HCT116 (cell line): ENCODE measurements around the gene PSMD4. TPM values are rescaled to one million over a fixed set of nuclear protein-coding genes. Genes with fewer than 3 reads are reported as not detected.

Experiments used
- ATAC-seq: fragments of 200-7000 bp; cut with Tn5 transposase; 2 replicates; pipeline ENCODE4 v1.9.1; 2020; ENCODE audit warnings: mild to moderate bottlenecking, moderate library complexity
- BruUV-seq: library from RNA; stranded (reverse); fragments of 400-500 nt; replicated peaks from 2 replicates; lab custom pipeline; 2021; lab: Mats Ljungman, UMichigan
- CTCF ChIA-PET: fragments of 300-600 bp; sonication (Branson Sonifier 250); formaldehyde crosslinking; loops from one replicate; lab custom pipeline; 2021; ENCODE audit warnings: antibody characterized with exemption; lab: Charles Lee
- POLR2A ChIA-PET: fragments of 300-600, 350-600 bp; sonication (Branson Sonifier 250); formaldehyde crosslinking; loops from one replicate; lab custom pipeline; 2021; ENCODE audit warnings: antibody characterized with exemption; lab: Charles Lee
- RAD21 ChIA-PET, 2 experiments: fragments of 300-600 bp; sonication (Branson Sonifier 250); formaldehyde crosslinking; loops; one replicate each; lab custom pipeline; 2023; ENCODE audit warnings: low total read pairs in 2 of 2; ENCODE audit not compliant: uncharacterized antibody in 2 of 2, unreplicated experiment in 2 of 2, low non-redundant PET in 1 of 2; lab: Charles Lee
- DNase-seq: peaks from one replicate; pipeline ENCODE4 v3.0.0-alpha.2; 2010; ENCODE audit warnings: low read depth, low spot score
- H2AFZ ChIP-seq: fragments of 200-600 bp; shearing (Covaris generic), sonication (generic); 2 replicates; pipeline ENCODE4 v1.6.1; 2017; ENCODE audit warnings: low read depth, mixed run types, mixed read lengths, antibody characterized with exemption, low read length; ENCODE audit not compliant: poor library complexity, severe bottlenecking
- H3K27ac ChIP-seq: 2 replicates; pipeline ENCODE4 v1.5.1; 2012; ENCODE audit warnings: low read depth, low read length
- H3K27me3 ChIP-seq: fragments of 200-600 bp; sonication (generic); 2 replicates; pipeline ENCODE4 v1.6.1; 2016; ENCODE audit warnings: mixed run types, low read length, mixed read lengths; ENCODE audit not compliant: insufficient read depth
- H3K36me3 ChIP-seq, 2 experiments: fragments of 200-500 bp in 1 of 2; fragments of 200-600 bp in 1 of 2; sonication (Bioruptor generic) in 1 of 2; sonication (generic) in 1 of 2; 2 replicates each; pipeline versions ENCODE4 v1.5.1 to v1.6.1; 2014 to 2016; ENCODE audit warnings: low read length in 2 of 2, inconsistent platforms in 1 of 2, mixed read lengths in 1 of 2, mixed run types in 1 of 2; ENCODE audit not compliant: insufficient read depth in 2 of 2, control insufficient read depth in 1 of 2
- H3K4me1 ChIP-seq, 2 experiments: fragments of 200-600 bp in 1 of 2; sonication (generic) in 1 of 2; 2 replicates each; pipeline versions ENCODE4 v1.5.1 to v1.6.1; 2012 to 2017; ENCODE audit warnings: low read length in 2 of 2, inconsistent platforms in 1 of 2, mild to moderate bottlenecking in 1 of 2, mixed read lengths in 1 of 2, mixed run types in 1 of 2, moderate library complexity in 1 of 2; ENCODE audit not compliant: insufficient read depth in 2 of 2, control insufficient read depth in 1 of 2
- H3K4me2 ChIP-seq: fragments of 200-600 bp; sonication (generic); 2 replicates; pipeline ENCODE4 v1.6.1; 2017; ENCODE audit warnings: mixed run types, low read length, mixed read lengths
- H3K4me3 ChIP-seq, 2 experiments: fragments of 200-600 bp in 1 of 2; sonication (generic) in 1 of 2; replicated peaks in 1 of 2; 2 replicates each; pipeline ENCODE4 v1.5.1; 2011 to 2016; ENCODE audit warnings: low read length in 2 of 2, control low read depth in 1 of 2, low read depth in 1 of 2, mild to moderate bottlenecking in 1 of 2, mixed read lengths in 1 of 2, mixed run types in 1 of 2
- H3K79me2 ChIP-seq: fragments of 200-600 bp; sonication (generic); 2 replicates; pipeline ENCODE4 v1.6.1; 2017; ENCODE audit warnings: mild to moderate bottlenecking, mixed run types, low read length, moderate library complexity, mixed read lengths; ENCODE audit not compliant: insufficient read depth
- H3K9ac ChIP-seq: fragments of 200-600 bp; sonication (generic); 2 replicates; pipeline ENCODE4 v1.6.1; 2016; ENCODE audit warnings: low read length, mixed read lengths
- H3K9me2 ChIP-seq: fragments of 200-600 bp; sonication (generic), shearing (Covaris generic); 2 replicates; pipeline ENCODE4 v1.6.1; 2017; ENCODE audit warnings: mixed run types, mild to moderate bottlenecking, moderate library complexity; ENCODE audit not compliant: insufficient read depth
- H3K9me3 ChIP-seq, 2 experiments: fragments of 200-500 bp in 1 of 2; fragments of 200-600 bp in 1 of 2; sonication (Bioruptor generic) in 1 of 2; sonication (generic) in 1 of 2; 2 replicates each; pipeline ENCODE4 v1.6.1; 2014 to 2017; ENCODE audit warnings: low read length in 2 of 2, mixed read lengths in 2 of 2, inconsistent platforms in 1 of 2, low read depth in 1 of 2, mild to moderate bottlenecking in 1 of 2, mixed run types in 1 of 2, moderate library complexity in 1 of 2; ENCODE audit not compliant: control insufficient read depth in 1 of 2, insufficient read depth in 1 of 2
- H4K20me1 ChIP-seq: fragments of 200-600 bp; sonication (generic), shearing (Covaris generic); 2 replicates; pipeline ENCODE4 v1.6.1; 2017; ENCODE audit warnings: mixed run types, mild to moderate bottlenecking, moderate library complexity; ENCODE audit not compliant: insufficient read depth
- CEBPB ChIP-seq: IDR thresholded peaks from 2 replicates; pipeline ENCODE4 v1.6.1; 2012; ENCODE audit warnings: low read depth
- ELF1 ChIP-seq: IDR thresholded peaks from 2 replicates; pipeline ENCODE4 v1.6.1; 2012; ENCODE audit warnings: low read depth, borderline replicate concordance
- FOSL1 ChIP-seq: IDR thresholded peaks from 2 replicates; pipeline ENCODE4 v1.6.1; 2012; ENCODE audit warnings: low read depth
- JUND ChIP-seq: IDR thresholded peaks from 2 replicates; pipeline ENCODE4 v1.6.1; 2012
- POLR2AphosphoS5 ChIP-seq: IDR thresholded peaks from 2 replicates; pipeline ENCODE4 v1.6.1; 2011; ENCODE audit warnings: mild to moderate bottlenecking, low read depth, low read length, moderate library complexity
- SIN3A ChIP-seq: IDR thresholded peaks from 2 replicates; pipeline ENCODE4 v1.6.1; 2012; ENCODE audit warnings: low read depth
- ZFX ChIP-seq: fragments of 450-650 bp; IDR thresholded peaks from 2 replicates; pipeline ENCODE4 v1.6.1; 2017
- ZNF274 ChIP-seq: fragments of 200-500 bp; sonication (Bioruptor generic); IDR thresholded peaks from 2 replicates; pipeline ENCODE4 v1.6.1; 2014; ENCODE audit warnings: mild to moderate bottlenecking, low read depth, low read length, inconsistent platforms
- intact Hi-C: fragments of 100-400 bp; cut with micrococcal nuclease; formaldehyde crosslinking; loops from 2 replicates; pipeline ENCODE4 v1.10.0; 2022
- total RNA-seq: library from RNA; stranded (reverse); gene quantifications from one replicate; pipeline ENCODE4 v1.2.1, GENCODE V29; 2021; ENCODE audit not compliant: unreplicated experiment
- TF ChIP-seq, protein P1 (sequence below), 3 experiments: fragments of 200-600 bp in 1 of 3; sonication (generic) in 1 of 3; IDR thresholded peaks in 2 of 3; conservative IDR thresholded peaks in 1 of 3; 2 replicates each; pipeline ENCODE4 v1.5.1; 2012 to 2017; ENCODE audit warnings: low read depth in 2 of 3, low read length in 2 of 3, antibody characterized with exemption in 1 of 3, borderline replicate concordance in 1 of 3, control low read depth in 1 of 3, mild to moderate bottlenecking in 1 of 3, mixed read lengths in 1 of 3, mixed run types in 1 of 3, moderate library complexity in 1 of 3; ENCODE audit not compliant: insufficient read depth in 1 of 3

PSMD4 gene
- total RNA-seq, 1 experiment from 2014 or later, result 225 TPM

DNA sequence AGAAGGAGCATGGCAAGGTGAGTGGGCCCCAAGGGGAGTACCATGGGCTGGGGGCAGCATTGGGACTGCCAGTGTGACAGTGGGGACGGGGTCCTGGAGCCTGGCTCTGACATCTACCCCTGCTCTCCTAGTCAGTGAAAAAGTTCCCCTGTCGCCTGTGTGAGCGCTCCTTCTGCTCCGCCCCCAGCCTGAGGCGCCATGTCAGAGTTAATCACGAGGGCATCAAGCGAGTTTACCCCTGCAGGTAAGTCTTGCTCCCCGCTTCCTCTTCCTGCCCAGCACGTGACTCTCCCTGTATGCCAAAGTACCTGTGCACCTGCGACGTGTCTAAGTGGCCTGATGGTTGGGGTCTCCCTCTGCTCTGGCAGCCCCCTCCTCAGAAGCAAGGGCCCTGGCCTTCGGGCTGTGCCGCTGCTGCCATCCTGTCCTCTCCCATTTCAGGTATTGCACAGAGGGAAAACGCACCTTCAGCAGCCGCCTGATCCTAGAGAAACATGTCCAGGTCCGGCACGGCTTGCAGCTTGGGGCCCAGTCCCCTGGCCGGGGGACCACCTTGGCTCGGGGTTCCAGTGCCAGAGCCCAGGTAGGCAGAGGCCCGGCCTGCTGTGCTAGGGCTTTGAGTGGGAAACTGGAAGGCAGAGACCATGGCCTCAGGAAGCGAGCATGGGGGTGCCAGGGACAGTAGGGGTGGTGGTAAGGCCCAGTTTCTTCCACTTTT lies 35.6 kb downstream of the PSMD4 start:
- POLR2A ChIA-PET, result no interaction called here
- peaks cover 12 to 18% of the 10 kb centered on the region in 2 experiments; a peak in 3 of 4 replicates for H3K36me3 ChIP-seq
- BruUV-seq, result no TSS peak
- no peaks in the 10 kb centered on the region for H3K9me2 ChIP-seq
- H4K20me1 ChIP-seq, result no peaks in the 10 kb centered on the region
- H3K9me3 ChIP-seq, result no peaks in the 10 kb centered on the region
- no peaks in the 10 kb centered on the region for H3K4me1 ChIP-seq
- CTCF ChIA-PET, result no interaction called here
- no peak overlapping the region for H3K9ac ChIP-seq
- no peak overlapping the region; the same call in 1 of the 2 replicates for H3K27ac ChIP-seq
- H2AFZ ChIP-seq, result no peak overlapping the region
- H3K4me2 ChIP-seq, result no peak overlapping the region
- TF ChIP-seq SIN3A (no peak), POLR2AphosphoS5 (peak; percentile 37)
- ATAC-seq, result no peak
- H3K4me3 ChIP-seq, result no peak overlapping the region
- no peaks in the 10 kb centered on the region for H3K27me3 ChIP-seq
- RAD21 ChIA-PET, result no interaction called here
- DNase-seq, result no peak
- intact Hi-C loops, result no loop called here
- H3K79me2 ChIP-seq, result no peaks in the 10 kb centered on the region; the same call in 1 of the 2 replicates

DNA sequence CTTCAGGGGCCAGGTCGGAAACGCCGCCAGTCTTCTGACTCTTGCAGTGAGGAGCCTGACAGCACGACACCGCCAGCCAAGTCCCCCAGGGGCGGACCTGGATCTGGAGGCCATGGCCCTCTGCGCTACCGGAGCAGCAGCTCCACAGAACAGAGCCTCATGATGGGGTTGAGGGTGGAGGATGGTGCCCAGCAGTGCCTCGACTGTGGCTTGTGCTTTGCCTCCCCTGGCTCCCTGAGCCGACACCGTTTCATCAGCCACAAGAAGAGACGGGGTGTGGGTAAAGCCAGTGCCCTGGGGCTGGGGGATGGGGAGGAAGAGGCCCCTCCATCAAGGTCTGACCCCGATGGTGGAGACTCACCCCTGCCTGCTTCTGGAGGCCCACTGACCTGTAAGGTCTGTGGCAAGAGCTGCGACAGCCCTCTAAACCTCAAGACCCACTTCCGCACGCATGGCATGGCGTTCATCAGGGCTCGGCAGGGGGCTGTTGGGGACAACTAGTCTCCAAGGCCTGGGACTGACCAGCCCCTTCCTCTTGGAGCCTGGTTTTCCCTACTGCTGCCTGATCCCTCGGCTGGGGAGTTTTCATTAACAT lies 36.3 kb downstream of the PSMD4 start:
- Histone ChIP-seq H3K27ac (no peak overlapping the region; the same call in 1 of the 2 replicates), H4K20me1 (no peaks in the 10 kb centered on the region), H3K4me2 (no peak overlapping the region), H3K36me3 (peaks cover 12 to 16% of the 10 kb centered on the region in 2 experiments; a peak in 3 of 4 replicates), H3K9me2 (no peaks in the 10 kb centered on the region), H3K4me3 (no peak overlapping the region), H3K9ac (no peak overlapping the region), H3K27me3 (no peaks in the 10 kb centered on the region), H3K79me2 (no peaks in the 10 kb centered on the region), H3K4me1 (no peaks in the 10 kb centered on the region), H3K9me3 (no peaks in the 10 kb centered on the region), H2AFZ (no peak overlapping the region)
- TF ChIP-seq ELF1 (no peak), ZFX (no peak), JUND (no peak), ZNF274 (no peak), FOSL1 (no peak), CEBPB (no peak)
- TF ChIP-seq, protein P1, sequence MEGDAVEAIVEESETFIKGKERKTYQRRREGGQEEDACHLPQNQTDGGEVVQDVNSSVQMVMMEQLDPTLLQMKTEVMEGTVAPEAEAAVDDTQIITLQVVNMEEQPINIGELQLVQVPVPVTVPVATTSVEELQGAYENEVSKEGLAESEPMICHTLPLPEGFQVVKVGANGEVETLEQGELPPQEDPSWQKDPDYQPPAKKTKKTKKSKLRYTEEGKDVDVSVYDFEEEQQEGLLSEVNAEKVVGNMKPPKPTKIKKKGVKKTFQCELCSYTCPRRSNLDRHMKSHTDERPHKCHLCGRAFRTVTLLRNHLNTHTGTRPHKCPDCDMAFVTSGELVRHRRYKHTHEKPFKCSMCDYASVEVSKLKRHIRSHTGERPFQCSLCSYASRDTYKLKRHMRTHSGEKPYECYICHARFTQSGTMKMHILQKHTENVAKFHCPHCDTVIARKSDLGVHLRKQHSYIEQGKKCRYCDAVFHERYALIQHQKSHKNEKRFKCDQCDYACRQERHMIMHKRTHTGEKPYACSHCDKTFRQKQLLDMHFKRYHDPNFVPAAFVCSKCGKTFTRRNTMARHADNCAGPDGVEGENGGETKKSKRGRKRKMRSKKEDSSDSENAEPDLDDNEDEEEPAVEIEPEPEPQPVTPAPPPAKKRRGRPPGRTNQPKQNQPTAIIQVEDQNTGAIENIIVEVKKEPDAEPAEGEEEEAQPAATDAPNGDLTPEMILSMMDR (IDR thresholded peaks at IDR 0.05 in 2 of 3, conservative IDR thresholded peaks at IDR 0.05 in 1 of 3; ENCODE audit: borderline replicate concordance in 1 of 3, insufficient read depth in 1 of 3, low read depth in 2 of 3, low read length in 2 of 3), result no peak
- RAD21 ChIA-PET, result no interaction called here
- POLR2A ChIA-PET, result no interaction called here
- CTCF ChIA-PET, result no interaction called here
- ATAC-seq (no peak), DNase-seq (no peak)
- intact Hi-C loops, result no loop called here
- no TSS peak for BruUV-seq
